HG03469 (cell line): ENCODE results near the gene ETF1.
"Not testable (repeated sequence)": the region's sequence is repeated elsewhere in the genome, so short reads cannot be mapped to it uniquely, and the experiment has no call there.

ENCODE experiments used
- ATAC-seq: cut with Tn5 transposase; IDR thresholded peaks from one replicate; pipeline ENCODE4 v1.9.1; 2021; ENCODE audit warnings: mild to moderate bottlenecking, moderate library complexity, moderate number of reproducible peaks; ENCODE audit not compliant: unreplicated experiment

Gene ETF1

GRCh38 chr5:138529812-138530211 lies 13.2 kb downstream of the ETF1 start:
- ATAC-seq: no peak

- no peak for ATAC-seq
Observed at GRCh38 chr5:138528744-138529469, 14.1 kb downstream of the ETF1 start.

- no peak for ATAC-seq
Observed at GRCh38 chr5:138528208-138528607, 14.8 kb downstream of the ETF1 start.

GRCh38 chr5:138527170-138527569 lies 15.9 kb downstream of the ETF1 start:
- no peak for ATAC-seq

- no peak for ATAC-seq
Observed at GRCh38 chr5:138523406-138523805, 19.6 kb downstream of the ETF1 start.

- no peak for ATAC-seq
Observed at GRCh38 chr5:138520971-138521370, 22.1 kb downstream of the ETF1 start.

GRCh38 chr5:138517437-138517836 lies 25.6 kb downstream of the ETF1 start:
- ATAC-seq: no peak

GRCh38 chr5:138515556-138516245 lies 27.3 kb downstream of the ETF1 start:
- no peak for ATAC-seq

- ATAC-seq: no peak
Observed at GRCh38 chr5:138514021-138514420, 29.0 kb downstream of the ETF1 start.

- no peak for ATAC-seq
Observed at GRCh38 chr5:138508958-138509357, 34.1 kb downstream of the ETF1 start.

GRCh38 chr5:138507485-138507884 lies 35.6 kb downstream of the ETF1 start:
- ATAC-seq: not testable (repeated sequence)

GRCh38 chr5:138506370-138507306 lies 36.4 kb downstream of the ETF1 start:
- ATAC-seq: no peak

- no peak for ATAC-seq
Observed at GRCh38 chr5:138504799-138505198, 38.2 kb downstream of the ETF1 start.

GRCh38 chr5:138503487-138504270 lies 39.4 kb downstream of the ETF1 start:
- no peak for ATAC-seq

GRCh38 chr5:138502521-138502920 lies 40.5 kb downstream of the ETF1 start:
- no peak for ATAC-seq

GRCh38 chr5:138502121-138502520 lies 40.9 kb downstream of the ETF1 start:
- ATAC-seq: no peak

GRCh38 chr5:138498376-138498775 lies 44.7 kb downstream of the ETF1 start:
- ATAC-seq: no peak

- ATAC-seq: no peak
Observed at GRCh38 chr5:138495351-138495750, 47.7 kb downstream of the ETF1 start.

GRCh38 chr5:138492560-138493045 lies 50.4 kb downstream of the ETF1 start:
- no peak for ATAC-seq
